Mucosa of descending colon (tissue), 3 donors: ENCODE measurements around the gene TOMM22. TPM values are rescaled to one million over a fixed set of nuclear protein-coding genes. Genes with fewer than 3 reads are reported as not detected.

Source experiments
- ATAC-seq: fragments of 200-7000 bp; cut with Tn5 transposase; one replicate; pipeline ENCODE4 v1.9.1; 2020; ENCODE audit warnings: mild to moderate bottlenecking, moderate library complexity
- DNase-seq, 3 donors: peaks; one replicate each; pipeline ENCODE4 v3.0.0-alpha.2; 2020
- H3K36me3 ChIP-seq: fragments of 200-600 bp; one replicate; pipeline ENCODE4 v1.8.0; 2021; ENCODE audit warnings: low read depth, mild to moderate bottlenecking
- H3K4me1 ChIP-seq: fragments of 200-600 bp; one replicate; pipeline ENCODE4 v1.8.0; 2021; ENCODE audit warnings: low read depth, mild to moderate bottlenecking
- H3K4me3 ChIP-seq: fragments of 200-600 bp; one replicate; pipeline ENCODE4 v1.8.0; 2021; ENCODE audit warnings: mild to moderate bottlenecking
- H3K9me3 ChIP-seq: fragments of 200-600 bp; one replicate; pipeline ENCODE4 v1.8.0; 2021; ENCODE audit warnings: mild to moderate bottlenecking
- CTCF ChIP-seq: fragments of 200-600 bp; IDR thresholded peaks from one replicate; pipeline ENCODE4 v1.8.0; 2022; ENCODE audit warnings: antibody characterized with exemption, mild to moderate bottlenecking
- intact Hi-C, 2 donors: fragments of 100-400 bp; cut with DNase I in 1 of 2; cut with micrococcal nuclease in 1 of 2; formaldehyde crosslinking; loops; one replicate each; pipeline versions ENCODE4 v1.11.0 to v1.11.1; 2022; cut with DNase I, micrococcal nuclease
- total RNA-seq, 3 donors: library from RNA; stranded (reverse); fragmentation: NEBNext Ultra II Directional in 2 of 3; extraction: Animal tissue kit (Norgen Biotek cat#: 25700) in 2 of 3; gene quantifications; one replicate each; pipeline versions ENCODE4 v1.2.1 to v1.2.4, GENCODE V29; 2021 to 2023
- donor health status: DM: no; HTN: no; CAD: no; lungs with moderate emphysema.
- donor health status: DM: no; HTN: no; CAD: no.
- donor health status: DM: no; HTN: yes; CAD: no.

TOMM22 gene
- total RNA-seq, 3 donors from 2014 or later: 64.5 to 84.4 (median 72.4) TPM

DNA sequence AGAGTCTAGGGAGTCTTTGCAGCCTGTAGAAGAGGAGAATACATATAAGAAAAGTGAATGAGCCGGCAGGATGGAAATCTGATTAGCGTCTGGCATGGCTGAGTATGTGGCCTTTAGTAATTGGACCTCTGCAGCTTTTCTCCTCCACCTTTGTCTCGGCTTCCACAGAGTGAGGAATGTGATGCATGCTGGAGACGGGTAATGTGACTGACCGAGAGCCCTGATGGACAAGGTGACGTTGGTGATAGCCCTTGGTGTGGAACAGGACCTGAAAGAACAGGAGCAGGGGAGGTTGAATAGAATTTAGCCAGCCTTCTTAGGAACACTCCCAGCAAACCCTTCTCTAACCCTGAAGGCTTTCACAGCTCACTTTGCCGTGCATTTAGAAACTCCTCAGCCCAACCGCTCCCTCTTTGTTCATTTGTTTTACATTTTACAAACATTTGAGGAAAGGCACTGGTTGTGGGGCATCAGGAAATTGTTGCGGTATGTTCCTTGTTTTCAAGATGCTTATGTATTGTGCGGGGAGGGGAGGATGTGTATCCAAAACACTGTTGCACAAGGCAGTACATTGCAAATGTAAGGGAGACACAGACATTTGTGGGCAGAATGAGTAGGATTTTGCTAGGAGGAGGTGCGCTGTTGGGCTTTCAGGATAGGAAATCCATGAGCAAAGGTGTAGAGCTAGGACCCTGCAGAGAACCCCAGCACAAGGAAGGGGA, 30.9 kb downstream of the TOMM22 start:
- no peaks in the 10 kb centered on the region for H3K36me3 ChIP-seq
- no peak for DNase-seq
- no peak for TF ChIP-seq CTCF
- H3K4me1 ChIP-seq: peaks cover 13% of the 10 kb centered on the region
- intact Hi-C loops: no loop called here
- no peak overlapping the region for H3K4me3 ChIP-seq
- ATAC-seq: no peak
- no peaks in the 10 kb centered on the region for H3K9me3 ChIP-seq

DNA sequence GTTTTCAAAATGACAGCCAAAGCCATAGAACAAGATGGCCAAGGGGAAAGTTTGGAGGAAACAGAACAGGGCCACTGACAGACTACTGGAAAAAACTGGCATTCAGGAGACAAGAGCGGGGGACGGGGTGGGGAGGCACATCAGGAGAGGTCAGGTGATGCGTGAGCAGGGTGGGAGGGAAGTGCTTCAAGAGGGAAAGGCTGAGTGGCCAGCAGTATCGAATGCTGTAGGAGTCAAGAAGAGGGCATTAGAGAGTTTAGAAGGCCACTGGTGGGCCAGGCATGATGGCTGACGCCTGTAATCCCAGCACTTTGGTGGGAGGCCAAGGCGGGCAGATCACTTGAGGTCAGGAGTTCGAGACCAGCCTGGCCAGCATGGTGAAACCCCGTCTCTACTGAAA, 32.2 kb downstream of the TOMM22 start:
- intact Hi-C loops: no loop called here
- no peak for TF ChIP-seq CTCF
- ATAC-seq: no peak

GRCh38 chr22:38715176-38715764, 33.5 kb downstream of the TOMM22 start:
- no peak for TF ChIP-seq CTCF
- Histone ChIP-seq H3K36me3 (no peaks in the 10 kb centered on the region), H3K4me1 (no peaks in the 10 kb centered on the region), H3K9me3 (no peaks in the 10 kb centered on the region), H3K4me3 (no peak overlapping the region)
- intact Hi-C loops: no loop called here
- DNase-seq (no peak), ATAC-seq (no peak)

More for the DNA sequence above, 32.2 kb downstream of the TOMM22 start:
- Histone ChIP-seq H3K4me1 (peaks cover under 1% of the 10 kb centered on the region), H3K4me3 (no peak overlapping the region), H3K36me3 (no peaks in the 10 kb centered on the region), H3K9me3 (no peaks in the 10 kb centered on the region)
- DNase-seq: no peak

GRCh38 chr22:38715852-38716251, 34.1 kb downstream of the TOMM22 start:
- TF ChIP-seq CTCF: no peak
- Histone ChIP-seq H3K4me1 (no peaks in the 10 kb centered on the region), H3K9me3 (no peaks in the 10 kb centered on the region), H3K4me3 (no peak overlapping the region), H3K36me3 (no peaks in the 10 kb centered on the region)
- ATAC-seq: no peak
- intact Hi-C loops: no loop called here
- no peak for DNase-seq

DNA sequence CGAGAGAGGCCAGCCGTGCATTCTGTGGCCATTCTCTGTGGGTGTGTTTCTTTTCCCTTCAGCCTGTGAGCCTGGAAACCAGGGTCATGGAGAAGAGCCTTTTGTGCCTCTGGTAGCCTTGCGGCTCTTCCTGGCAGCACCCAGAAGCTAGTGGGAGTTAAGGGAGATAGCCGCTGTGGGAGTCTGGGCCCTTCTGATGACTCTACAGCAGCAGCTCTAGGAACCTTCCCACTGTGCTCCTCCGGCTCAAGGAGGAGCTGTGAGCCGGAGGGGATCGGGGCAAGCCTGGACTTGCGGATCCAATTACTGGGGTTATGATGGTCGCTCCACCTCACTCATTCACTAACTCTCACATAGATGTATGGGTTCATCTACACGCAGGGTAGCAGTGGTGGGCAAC, 34.5 kb downstream of the TOMM22 start:
- no peaks in the 10 kb centered on the region for H3K36me3 ChIP-seq
- no peak overlapping the region for H3K4me3 ChIP-seq
- DNase-seq (no peak), ATAC-seq (no peak)
- H3K4me1 ChIP-seq: no peaks in the 10 kb centered on the region
- no peaks in the 10 kb centered on the region for H3K9me3 ChIP-seq
- intact Hi-C loops: no loop called here
- no peak for TF ChIP-seq CTCF
